IPS-18c (cell line): ENCODE data around the gene ALDH4A1.

Source experiments
- H3K4me3 ChIP-seq: 2 replicates; pipeline ENCODE4 v1.7.0; 2013; ENCODE audit warnings: low read depth, mild to moderate bottlenecking, low read length, moderate library complexity; ENCODE audit not compliant: insufficient read depth
- H3K9me3 ChIP-seq: one replicate; pipeline ENCODE4 v1.6.1; 2013; ENCODE audit warnings: mild to moderate bottlenecking, low read length, moderate library complexity; ENCODE audit not compliant: control insufficient read depth, insufficient read depth

The ALDH4A1 gene, protein sequence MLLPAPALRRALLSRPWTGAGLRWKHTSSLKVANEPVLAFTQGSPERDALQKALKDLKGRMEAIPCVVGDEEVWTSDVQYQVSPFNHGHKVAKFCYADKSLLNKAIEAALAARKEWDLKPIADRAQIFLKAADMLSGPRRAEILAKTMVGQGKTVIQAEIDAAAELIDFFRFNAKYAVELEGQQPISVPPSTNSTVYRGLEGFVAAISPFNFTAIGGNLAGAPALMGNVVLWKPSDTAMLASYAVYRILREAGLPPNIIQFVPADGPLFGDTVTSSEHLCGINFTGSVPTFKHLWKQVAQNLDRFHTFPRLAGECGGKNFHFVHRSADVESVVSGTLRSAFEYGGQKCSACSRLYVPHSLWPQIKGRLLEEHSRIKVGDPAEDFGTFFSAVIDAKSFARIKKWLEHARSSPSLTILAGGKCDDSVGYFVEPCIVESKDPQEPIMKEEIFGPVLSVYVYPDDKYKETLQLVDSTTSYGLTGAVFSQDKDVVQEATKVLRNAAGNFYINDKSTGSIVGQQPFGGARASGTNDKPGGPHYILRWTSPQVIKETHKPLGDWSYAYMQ

DNA sequence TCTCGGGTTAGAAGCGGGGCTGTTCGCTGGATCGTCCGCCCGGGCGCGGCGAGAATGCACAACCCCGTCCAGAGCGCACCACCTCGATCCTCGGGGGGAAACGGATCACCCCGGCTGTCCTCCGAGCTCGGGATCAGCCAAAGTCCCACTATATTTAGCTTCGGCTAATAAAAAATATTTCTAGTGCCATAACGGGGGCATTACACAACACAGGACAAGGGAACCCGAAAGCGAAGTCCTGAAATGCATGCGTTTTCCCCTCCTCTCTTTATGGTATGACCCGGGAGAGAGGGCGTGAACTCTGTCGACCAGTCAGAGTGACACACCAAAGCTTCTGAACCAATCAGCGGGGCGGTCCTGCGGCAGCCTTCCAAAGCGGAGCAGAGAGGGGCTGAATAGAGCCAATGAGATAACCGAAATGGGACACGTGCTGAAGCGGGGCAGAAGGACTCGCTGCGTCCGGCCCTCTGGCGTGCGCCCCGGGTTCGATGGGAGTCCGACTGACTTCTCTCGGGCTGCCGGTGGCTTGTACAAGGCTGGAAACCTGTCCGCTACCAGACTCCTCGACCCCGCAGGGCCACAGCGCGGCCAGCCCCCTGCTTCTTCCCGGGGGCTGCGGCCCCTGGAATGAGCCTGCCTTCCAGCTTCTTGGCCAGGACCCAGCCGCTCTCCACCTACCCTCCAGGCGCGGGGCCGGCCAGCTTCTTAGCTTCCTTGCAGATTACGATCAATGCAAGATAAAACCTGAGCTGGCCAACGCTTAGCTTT, at the start of gene ALDH4A1:
TSS of gene ALDH4A1 (minus strand) at position 33 of the 768 bp plus-strand sequence. CDS start at position 1, 32 bp downstream.
- peaks cover 4% of the 10 kb centered on the region for H3K9me3 ChIP-seq
- H3K4me3 ChIP-seq = peak within 1 kb of the TSS; percentile 79

DNA sequence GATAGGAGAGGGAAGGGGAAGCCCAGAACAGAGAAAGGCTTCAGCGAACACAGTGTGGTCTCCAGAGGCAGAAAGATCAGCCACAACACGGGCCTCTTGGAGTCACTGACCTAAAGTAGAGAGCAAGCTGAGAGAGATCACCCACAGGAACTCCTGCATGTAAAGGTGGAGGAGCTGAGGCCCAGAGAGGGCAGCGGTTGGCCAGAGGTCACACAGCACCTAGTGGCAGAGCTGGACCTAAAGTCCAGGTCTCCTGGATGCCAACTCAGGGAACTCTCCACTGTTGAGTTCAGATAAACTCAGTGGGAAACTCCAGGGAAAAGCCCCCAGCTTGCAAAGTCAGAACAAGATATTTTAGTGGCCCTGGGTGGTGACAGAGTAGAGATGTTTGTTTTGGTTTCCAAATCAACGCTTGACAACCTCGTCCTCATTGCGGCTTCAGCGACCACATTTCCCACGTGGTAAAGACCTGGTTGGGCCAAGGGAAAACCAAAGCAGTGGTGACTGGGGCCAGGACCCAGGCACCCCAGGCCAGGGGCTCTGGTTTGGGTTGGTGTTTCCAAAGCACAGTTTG, 49.5 kb upstream of the ALDH4A1 start:
- H3K4me3 ChIP-seq = no peak overlapping the region

DNA sequence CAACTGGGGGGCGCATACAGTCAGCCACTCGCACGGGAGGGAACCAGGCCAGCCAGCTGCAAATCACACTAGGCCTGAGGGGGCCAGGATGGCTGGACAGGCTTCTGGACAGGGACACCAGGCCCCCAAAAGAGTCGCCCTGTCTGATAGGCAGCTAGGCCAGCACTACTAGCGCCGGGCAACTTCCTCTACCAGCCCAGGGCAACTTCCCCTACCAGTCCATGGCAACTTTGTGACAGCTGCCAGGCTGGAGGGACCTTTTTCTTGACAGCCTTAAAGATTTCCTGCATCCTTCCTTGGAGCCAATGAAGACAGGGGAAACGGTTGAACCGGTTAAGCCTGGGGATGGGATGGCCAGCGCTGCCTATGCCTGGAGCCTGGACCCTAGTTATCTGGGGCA, 49.1 kb upstream of the ALDH4A1 start:
- Histone ChIP-seq H3K9me3 (no peaks in the 10 kb centered on the region), H3K4me3 (no peak overlapping the region)

More for the DNA sequence above, 49.5 kb upstream of the ALDH4A1 start:
- H3K9me3 ChIP-seq = no peaks in the 10 kb centered on the region

DNA sequence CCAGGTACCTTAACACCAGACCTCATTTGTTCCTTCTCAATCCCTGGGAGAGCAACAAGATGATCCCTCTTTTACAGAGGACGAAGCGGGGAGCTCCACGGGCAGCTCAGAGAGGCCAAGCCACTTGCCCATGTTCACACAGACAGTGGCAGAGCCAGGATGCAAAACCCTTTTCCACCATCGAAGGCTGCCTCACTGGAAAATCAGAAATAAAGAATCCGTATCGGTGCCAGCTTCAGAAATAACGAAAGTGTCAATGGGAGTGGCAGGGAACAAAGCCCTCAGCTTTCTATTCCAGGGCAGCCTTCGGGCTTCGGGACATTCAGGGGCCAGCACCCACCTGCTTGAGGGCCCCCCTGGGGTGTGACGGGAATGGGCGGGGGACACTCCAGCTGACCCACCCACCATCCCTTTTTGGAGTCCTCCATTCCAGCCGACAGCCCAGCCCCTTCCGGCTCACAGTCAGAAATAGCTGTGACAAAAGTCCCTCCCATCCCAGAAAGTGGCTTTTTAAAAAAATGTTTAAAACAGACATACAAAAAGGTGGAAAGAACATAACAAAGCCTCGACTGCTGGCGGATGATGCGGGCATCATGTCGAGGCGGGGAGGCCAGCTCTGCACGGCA, 48.2 kb upstream of the ALDH4A1 start:
- Histone ChIP-seq H3K4me3 (no peak overlapping the region), H3K9me3 (no peaks in the 10 kb centered on the region)

DNA sequence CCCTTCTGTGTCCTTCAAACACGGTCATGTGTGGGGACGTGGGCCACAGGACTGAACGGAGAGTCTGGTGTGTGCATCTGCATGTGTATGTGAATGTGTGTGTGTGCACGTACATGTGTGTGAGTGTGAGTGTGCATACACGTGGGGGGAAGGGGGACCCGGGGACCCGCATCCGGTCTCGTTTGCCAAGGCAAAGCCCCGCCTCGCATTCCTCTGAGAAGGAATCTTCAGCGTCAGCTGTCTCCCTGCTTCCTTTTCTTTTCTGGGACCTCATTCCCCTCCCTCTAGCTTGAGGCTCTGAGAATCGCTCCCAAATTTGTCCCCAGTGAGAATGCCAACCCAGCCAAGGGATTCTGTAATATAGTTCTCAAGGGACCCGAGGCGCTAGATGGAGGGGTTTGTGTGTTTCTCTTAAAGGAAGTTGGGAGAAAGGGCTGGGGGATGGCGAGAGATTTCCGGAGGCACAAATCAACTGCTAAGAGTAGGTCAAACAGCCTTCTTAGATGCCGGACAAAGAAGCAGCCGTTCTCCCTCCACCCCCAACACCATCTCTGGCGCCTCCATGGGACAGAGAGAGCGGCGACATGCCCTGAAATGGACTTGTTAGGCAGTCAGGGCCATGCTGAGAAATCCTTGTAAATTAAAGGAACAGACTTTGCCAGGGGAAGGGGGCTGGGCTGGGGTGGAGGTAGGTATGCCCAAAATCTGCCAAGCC, 47.5 kb upstream of the ALDH4A1 start:
- H3K9me3 ChIP-seq = no peaks in the 10 kb centered on the region
- H3K4me3 ChIP-seq = 0 out of 2 replicates have a peak overlapping the region, but pooled peaks have one; percentile 12

DNA sequence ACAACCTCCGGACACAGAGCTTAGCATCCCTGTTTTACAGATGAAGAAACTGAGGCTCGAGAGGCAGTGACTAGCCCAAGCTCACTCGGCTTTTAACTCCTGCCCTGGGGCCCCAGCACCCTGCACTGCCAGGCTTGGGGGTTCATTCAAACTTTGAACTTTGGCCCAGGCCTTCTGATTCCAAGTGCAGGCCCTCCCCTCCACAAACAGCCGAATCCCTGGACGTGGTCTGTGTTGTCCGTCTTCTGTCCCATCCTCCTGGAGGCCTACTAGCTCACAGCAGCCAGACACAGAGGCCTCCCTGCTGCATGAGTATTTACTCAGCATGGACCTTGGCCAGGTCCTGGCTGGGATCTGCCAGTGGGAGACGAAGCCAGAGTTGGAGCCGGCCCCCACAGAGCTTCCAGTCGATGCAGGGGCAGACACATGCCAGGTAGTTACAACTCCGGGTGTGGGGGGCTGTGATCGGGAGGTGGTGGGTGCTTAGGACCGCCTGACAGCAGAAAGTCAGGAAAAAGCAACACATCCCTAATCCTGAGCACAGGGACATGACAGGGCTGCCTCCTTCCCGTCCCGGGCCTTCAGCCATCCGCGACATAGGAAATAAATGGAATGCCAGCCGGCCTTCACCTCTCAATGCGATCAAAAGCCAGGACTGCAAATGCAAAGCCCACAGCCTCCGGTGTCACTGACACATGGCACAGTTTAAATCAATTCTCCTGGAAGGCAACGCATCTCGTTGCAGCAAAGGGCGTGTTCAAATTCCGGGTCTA, 46.7 kb upstream of the ALDH4A1 start:
- 0 out of 2 replicates have a peak overlapping the region, but pooled peaks have one; percentile 12 for H3K4me3 ChIP-seq

DNA sequence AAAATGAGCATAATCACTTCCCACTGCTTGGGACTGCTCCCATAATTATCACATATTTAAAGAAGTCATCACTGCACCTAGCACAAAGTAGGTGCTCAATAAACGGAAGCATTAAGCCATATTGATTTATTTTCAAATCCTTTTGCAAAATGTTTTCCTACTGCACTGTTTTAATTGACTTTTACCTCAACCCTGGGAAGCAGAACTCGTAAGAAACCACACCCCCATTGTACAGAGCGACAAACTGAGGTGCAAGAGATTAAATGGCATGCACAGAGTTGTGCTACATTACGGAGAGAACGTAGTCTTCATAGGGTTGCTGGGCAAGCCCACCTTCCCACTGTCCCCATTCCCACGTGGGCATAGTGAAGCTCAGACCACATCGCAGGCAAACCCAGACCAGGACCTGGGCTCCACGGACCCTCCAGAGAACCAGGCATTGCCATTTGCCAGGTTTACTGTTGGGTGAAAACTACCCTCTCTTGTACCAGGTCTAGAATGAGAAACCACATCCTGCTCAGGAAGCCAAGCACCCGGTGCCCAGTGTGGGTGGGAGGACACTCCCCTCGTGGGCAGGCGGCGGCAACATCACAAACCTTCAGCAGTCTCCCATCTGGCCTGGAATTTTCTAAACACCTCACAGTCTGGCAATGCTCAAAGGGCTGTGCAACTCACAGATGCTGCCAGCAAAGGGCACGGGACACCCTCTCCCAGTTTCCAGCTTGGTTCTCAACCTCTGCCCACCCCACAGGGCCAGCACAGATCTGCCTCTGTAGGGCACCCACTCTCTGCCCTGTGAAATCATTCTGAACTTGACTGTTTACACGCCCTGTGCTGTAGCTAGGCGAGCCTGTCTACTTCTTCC, 45.9 kb upstream of the ALDH4A1 start:
- Histone ChIP-seq H3K9me3 (no peaks in the 10 kb centered on the region), H3K4me3 (no peak overlapping the region)

More for the DNA sequence above, 46.7 kb upstream of the ALDH4A1 start:
- no peaks in the 10 kb centered on the region for H3K9me3 ChIP-seq

DNA sequence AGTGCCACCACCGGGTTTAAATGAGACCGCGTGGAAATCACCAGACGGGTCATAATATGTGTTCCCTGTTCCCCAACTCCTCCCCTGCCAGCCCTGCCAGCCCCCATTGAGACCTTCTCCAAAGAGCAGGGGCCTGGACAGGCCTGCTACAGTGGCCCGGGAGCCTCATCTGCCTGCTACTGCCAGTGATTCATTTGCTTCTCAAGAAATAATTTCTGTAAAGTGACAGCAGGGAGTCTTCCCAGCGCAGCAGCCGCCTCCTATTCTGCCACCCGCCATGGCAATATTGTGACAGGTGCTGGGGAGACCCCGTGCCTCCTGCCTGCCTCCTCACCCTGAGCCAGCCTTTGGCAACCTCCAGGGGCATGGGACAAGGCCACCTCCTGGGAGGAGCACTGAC, 45.2 kb upstream of the ALDH4A1 start:
- peaks cover under 1% of the 10 kb centered on the region for H3K9me3 ChIP-seq
- H3K4me3 ChIP-seq = no peak overlapping the region

DNA sequence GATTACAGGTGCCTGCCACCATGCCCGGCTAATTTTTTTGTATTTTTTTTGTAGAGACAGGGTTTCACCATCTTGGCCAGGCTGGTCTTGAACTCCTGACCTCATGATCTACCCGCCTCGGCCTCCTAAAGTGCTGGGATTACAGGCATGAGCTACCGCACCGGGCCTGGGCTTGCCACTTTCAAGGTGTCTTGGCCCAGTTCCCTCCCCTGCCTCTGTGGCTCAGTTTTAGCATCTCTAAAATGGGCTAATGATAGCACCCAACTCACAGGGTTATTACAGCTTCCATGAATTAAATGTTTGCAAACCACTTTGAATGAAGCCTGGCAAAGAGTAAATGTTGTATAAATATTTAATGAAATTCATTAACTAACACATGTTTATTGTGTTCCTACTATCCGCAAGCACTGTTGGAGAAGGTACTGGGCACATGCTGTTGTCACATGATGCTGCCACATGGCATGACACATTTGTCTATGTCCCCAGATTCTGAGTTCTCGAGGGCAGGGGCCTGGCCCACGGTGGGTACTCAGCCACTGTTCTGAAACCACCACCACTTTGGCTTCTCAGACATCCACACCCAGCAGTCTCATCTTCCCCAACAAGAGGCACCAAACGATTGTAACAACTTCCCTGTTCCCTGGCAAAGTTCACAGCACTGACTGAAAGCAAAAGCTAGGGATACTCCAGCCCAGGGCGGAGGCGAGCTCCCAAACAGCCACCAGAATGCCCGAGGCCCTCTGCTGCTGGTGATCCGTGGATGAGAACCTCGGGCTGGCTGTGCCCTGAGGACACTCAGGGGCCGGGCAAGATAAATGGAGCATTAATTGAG, 44.4 kb upstream of the ALDH4A1 start:
- no peak overlapping the region for H3K4me3 ChIP-seq

DNA sequence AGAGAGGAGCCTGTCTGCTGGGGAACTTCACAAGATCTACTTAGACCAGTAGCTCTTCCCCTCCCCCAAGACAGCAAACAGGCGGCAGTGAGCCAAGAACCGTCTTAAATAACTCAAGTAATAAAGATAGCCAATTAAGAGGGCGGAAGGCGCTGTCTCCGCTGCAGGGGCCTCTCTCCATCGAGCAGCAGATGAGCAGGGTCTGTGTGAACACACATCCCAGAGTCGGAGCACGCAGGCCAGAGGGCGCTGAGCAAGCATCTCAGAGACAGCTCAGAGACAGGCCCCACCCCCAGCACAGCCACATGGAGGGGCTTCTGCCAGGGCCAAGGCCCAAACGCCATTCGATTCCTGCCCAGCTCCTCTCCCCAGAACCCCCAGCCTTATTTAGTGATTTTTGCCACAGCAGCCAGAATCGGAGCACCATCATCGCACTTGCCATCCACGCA, 43.1 kb upstream of the ALDH4A1 start:
- Histone ChIP-seq H3K4me3 (no peak overlapping the region; the same call in 1 of the 2 replicates), H3K9me3 (peaks cover 2% of the 10 kb centered on the region)

More for the DNA sequence above, 44.4 kb upstream of the ALDH4A1 start:
- peaks cover 2% of the 10 kb centered on the region for H3K9me3 ChIP-seq

DNA sequence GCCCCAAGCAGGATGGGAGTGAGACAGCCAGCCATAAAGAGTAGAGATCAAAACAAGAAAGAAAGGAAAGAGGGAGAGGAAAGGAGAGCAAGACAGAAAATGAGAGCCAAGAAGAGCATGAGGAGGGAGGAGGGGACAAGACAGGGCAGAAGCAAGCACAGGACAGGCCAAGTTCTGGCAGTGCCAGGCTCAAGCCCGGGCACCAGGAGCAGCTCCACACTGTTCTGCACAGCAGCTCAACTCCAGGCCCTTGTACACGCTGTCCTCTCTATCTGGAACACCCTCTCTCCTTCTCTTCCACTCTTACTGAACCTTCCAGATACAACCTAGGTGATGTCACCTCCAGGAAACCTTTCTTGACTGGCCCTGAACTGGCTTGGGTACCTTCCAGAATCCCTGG, 42.5 kb upstream of the ALDH4A1 start:
- H3K9me3 ChIP-seq = peaks cover 2% of the 10 kb centered on the region
- H3K4me3 ChIP-seq = no peak overlapping the region

DNA sequence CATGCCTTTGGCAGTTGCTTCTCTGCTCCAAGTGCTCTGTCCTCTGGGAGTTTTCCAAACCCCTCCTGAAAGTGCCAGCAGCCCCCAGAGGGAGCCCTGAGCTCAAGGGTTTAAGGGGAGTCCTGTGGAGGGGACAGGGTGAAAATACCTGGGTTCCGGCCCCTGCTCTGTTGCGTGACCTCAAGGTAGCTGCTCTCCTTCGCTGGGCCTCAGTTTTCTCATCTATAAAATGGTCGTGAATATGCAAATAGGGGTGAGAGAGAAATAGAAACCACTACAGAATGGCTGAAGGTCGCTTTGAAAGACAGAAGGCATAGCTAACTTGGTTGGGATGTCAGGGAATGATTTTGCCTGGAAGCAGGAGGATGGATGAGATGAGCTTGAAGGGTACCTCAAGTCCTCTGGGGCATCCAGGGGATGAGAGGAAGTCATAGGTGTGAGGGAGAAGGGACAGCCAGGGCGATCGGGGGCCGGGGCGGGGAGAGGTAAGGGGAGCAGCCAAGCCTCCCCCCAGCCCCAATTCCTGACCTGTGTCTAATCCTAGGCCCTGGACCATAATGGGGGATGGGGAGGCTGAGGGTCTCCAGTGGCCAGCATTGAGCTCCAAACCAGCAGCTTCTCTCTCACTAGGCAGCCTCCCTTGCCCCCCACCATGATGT, 41.7 kb upstream of the ALDH4A1 start:
- H3K9me3 ChIP-seq = peaks cover 2% of the 10 kb centered on the region
- no peak overlapping the region for H3K4me3 ChIP-seq

DNA sequence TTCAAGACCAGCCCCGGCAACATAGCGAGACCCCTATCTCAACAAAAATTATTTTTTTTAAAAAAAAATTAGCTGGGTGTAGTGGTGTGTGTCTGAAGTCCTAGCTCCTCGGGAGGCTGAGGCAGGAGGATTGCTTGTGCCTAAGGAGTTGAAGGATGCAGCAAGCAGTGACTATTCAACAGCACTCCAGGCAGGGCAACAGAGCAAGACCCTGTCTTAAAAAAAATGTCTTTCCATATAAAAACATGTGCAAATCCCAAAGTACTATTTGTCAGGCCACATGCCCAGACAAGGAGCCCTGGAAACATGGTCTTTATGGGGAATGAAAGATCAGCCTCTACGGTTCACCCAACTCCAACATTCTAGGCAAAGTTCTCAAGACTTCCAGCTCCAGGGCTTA, 40.8 kb upstream of the ALDH4A1 start:
- peaks cover 2% of the 10 kb centered on the region for H3K9me3 ChIP-seq

DNA sequence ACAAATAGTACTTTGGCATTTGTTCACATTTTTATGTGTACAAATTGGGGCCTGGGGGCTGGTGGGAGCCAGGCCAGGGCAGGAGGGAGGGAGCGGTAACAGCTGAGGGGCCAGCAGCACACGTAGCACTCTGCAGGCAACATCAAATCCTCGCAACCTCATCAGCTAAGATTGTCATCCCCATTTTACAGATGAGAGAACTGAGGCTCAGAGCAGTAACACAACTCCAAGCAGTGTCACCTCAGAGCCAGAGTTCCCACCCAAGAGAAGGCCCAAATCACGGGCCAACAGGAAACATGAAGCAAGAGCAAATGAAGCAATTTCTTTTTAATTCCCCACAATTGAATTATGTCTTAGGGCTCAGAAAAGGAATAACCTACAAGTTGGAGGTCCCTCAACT, 40.0 kb upstream of the ALDH4A1 start:
- Histone ChIP-seq H3K9me3 (peaks cover 2% of the 10 kb centered on the region), H3K4me3 (no peak overlapping the region)

More for the DNA sequence above, 40.8 kb upstream of the ALDH4A1 start:
- no peak overlapping the region for H3K4me3 ChIP-seq
